Measurements from ENCODE around the gene ZNHIT3. TPM values are rescaled to one million over a fixed set of nuclear protein-coding genes. Genes with fewer than 3 reads are reported as not detected.

The ZNHIT3 gene
- total and polyA plus RNA-seq, 2 of the 4 experiments (the other 2 are of a cell fraction): 27.8 to 52.3 TPM

- no peak overlapping the region for H2AFZ ChIP-seq (replicated peaks; ENCODE audit: low read length, poor library complexity)
- H4K91ac ChIP-seq (ENCODE audit: insufficient read depth, low read depth, low read length): no peak overlapping the region
- H3K23ac ChIP-seq (ENCODE audit: low read depth, low read length): no peak overlapping the region
- no peak overlapping the region for H3K9ac ChIP-seq (ENCODE audit: low read depth, low read length)
- H3K27ac ChIP-seq (ENCODE audit: insufficient read depth, low read length): no peak overlapping the region
- H3K9me3 ChIP-seq (ENCODE audit: control insufficient read depth, insufficient read depth, low read length): no peaks in the 10 kb centered on the region
- dilution Hi-C loops (cut with HindIII; ENCODE audit: low sequenced_read_pairs, unreplicated experiment): no loop called here
- no peak overlapping the region for H3K4me3 ChIP-seq (ENCODE audit: insufficient read depth, low read depth, low read length)
- WGBS, 2 experiments (ENCODE audit: extremely low coverage in 2 of 2, insufficient read length in 1 of 2): 100% methylated on average over 1 of the region's 5 CpGs; no CpG with 5 or more reads in 1 of the 2 experiments
- no peaks in the 10 kb centered on the region for H3K4me1 ChIP-seq (ENCODE audit: control insufficient read depth, insufficient read depth, low read length)
- H3K4me2 ChIP-seq (ENCODE audit: low read depth, low read length): no peak overlapping the region
- DNase-seq (no peak), ATAC-seq (ENCODE audit: low read depth) (no peak)
- H2BK120ac ChIP-seq (ENCODE audit: low read depth, low read length): no peak overlapping the region
- H3K14ac ChIP-seq (replicated peaks; ENCODE audit: low read depth, low read length): no peak overlapping the region
- ChIA-PET POLR2A (ENCODE audit: unreplicated experiment) (no interaction called here), CTCF (no interaction called here)
- H3K18ac ChIP-seq (ENCODE audit: low read depth, low read length): no peak overlapping the region
- no peaks in the 10 kb centered on the region for H3K79me1 ChIP-seq (ENCODE audit: low read depth in 1 of 2, low read length in 2 of 2)
- H2BK20ac ChIP-seq (ENCODE audit: low read depth, low read length): no peak overlapping the region
- H3K4ac ChIP-seq (ENCODE audit: low read depth, low read length): no peak overlapping the region
- H2AK9ac ChIP-seq (replicated peaks; ENCODE audit: low read depth, low read length, poor library complexity): no peak overlapping the region
- BruUV-seq (replicated peaks): no TSS peak
- no peaks in the 10 kb centered on the region for H4K20me1 ChIP-seq (ENCODE audit: insufficient read depth, low read length)
- intact Hi-C loops (cut with micrococcal nuclease): no loop called here
- TF ChIP-seq NFE2L2 (IDR thresholded peaks at IDR 0.05; ENCODE audit: low read depth, low read length) (no peak), MAFK (IDR thresholded peaks at IDR 0.05; ENCODE audit: low read depth, low read length) (no peak), USF2 (IDR thresholded peaks at IDR 0.05; ENCODE audit: low read depth, low read length) (no peak), POLR2A (IDR thresholded peaks at IDR 0.05; ENCODE audit: low read depth, low read length) (no peak), RFX5 (IDR thresholded peaks at IDR 0.05; ENCODE audit: low read depth, low read length) (no peak)
- in situ Hi-C loops (cut with MboI; ENCODE audit: low sequenced_read_pairs): no loop called here
- H3K27me3 ChIP-seq (ENCODE audit: control insufficient read depth, insufficient read depth, low read length): no peaks in the 10 kb centered on the region
- no peak overlapping the region for H4K5ac ChIP-seq (ENCODE audit: low read depth, low read length)
- H3K36me3 ChIP-seq (ENCODE audit: control insufficient read depth, insufficient read depth, low read length): peaks cover 36% of the 10 kb centered on the region
- H2BK15ac ChIP-seq (ENCODE audit: low read depth, low read length): no peak overlapping the region
- H4K8ac ChIP-seq (ENCODE audit: low read depth in 2 of 2, low read length in 2 of 2): no peak overlapping the region
- no peak overlapping the region for H2BK5ac ChIP-seq (ENCODE audit: low read depth, low read length, poor library complexity, severe bottlenecking)
- no peak overlapping the region for H2AK5ac ChIP-seq (ENCODE audit: low read depth, low read length)
- H3K56ac ChIP-seq (ENCODE audit: extremely low read depth, insufficient read depth, low read length): no peak overlapping the region
- H3K9me1 ChIP-seq (ENCODE audit: insufficient read depth, low read length): peaks cover 15% of the 10 kb centered on the region
Observed at GRCh38 chr17:36512641-36513040, 26.2 kb downstream of the ZNHIT3 start.

Data from IMR-90 (cell line).